Smooth muscle cell (in vitro differentiated cells): ENCODE results near the gene EWSR1. TPM values are rescaled to one million over a fixed set of nuclear protein-coding genes. Genes with fewer than 3 reads are reported as not detected.

Source experiments
- DNase-seq: peaks from one replicate; lab custom pipeline; 2025; ENCODE audit not compliant: unreplicated experiment; lab: John Stamatoyannopoulos, UW
- H2AFZ ChIP-seq: fragments of 200-600 bp; sonication (generic); 2 replicates; pipeline ENCODE4 v1.6.0; 2016; ENCODE audit warnings: antibody characterized with exemption, low read depth, mild to moderate bottlenecking
- H3F3A ChIP-seq: fragments of 200-600 bp; sonication (generic); 2 replicates; pipeline ENCODE4 v1.6.0; 2017; ENCODE audit warnings: antibody characterized with exemption, low read depth
- H3K27ac ChIP-seq: fragments of 200-600 bp; sonication (generic); 2 replicates; pipeline ENCODE4 v1.5.1; 2016; ENCODE audit warnings: low read depth, mild to moderate bottlenecking
- H3K27me3 ChIP-seq: fragments of 200-600 bp; sonication (generic); 2 replicates; pipeline ENCODE4 v1.6.1; 2016; ENCODE audit warnings: low read depth, mild to moderate bottlenecking
- H3K36me3 ChIP-seq: fragments of 200-600 bp; sonication (generic); 2 replicates; pipeline ENCODE4 v1.5.1; 2016; ENCODE audit warnings: low read depth
- H3K4me1 ChIP-seq: fragments of 200-600 bp; sonication (generic); 2 replicates; pipeline ENCODE4 v1.5.1; 2016; ENCODE audit warnings: low read depth
- H3K4me2 ChIP-seq: fragments of 200-600 bp; sonication (generic); 2 replicates; pipeline ENCODE4 v1.6.0; 2016; ENCODE audit warnings: mild to moderate bottlenecking
- H3K4me3 ChIP-seq: fragments of 200-600 bp; sonication (generic); 2 replicates; pipeline ENCODE4 v1.5.1; 2016; ENCODE audit warnings: mild to moderate bottlenecking
- H3K79me2 ChIP-seq: fragments of 200-600 bp; sonication (generic); 2 replicates; pipeline ENCODE4 v1.6.0; 2016; ENCODE audit warnings: low read depth, mild to moderate bottlenecking
- H3K9ac ChIP-seq: fragments of 200-600 bp; sonication (generic); 2 replicates; pipeline ENCODE4 v1.6.0; 2016; ENCODE audit warnings: low read depth
- H3K9me3 ChIP-seq: fragments of 200-600 bp; sonication (generic); replicated peaks from 2 replicates; pipeline ENCODE4 v1.5.1; 2016; ENCODE audit warnings: low read depth
- H4K20me1 ChIP-seq: fragments of 200-600 bp; sonication (generic); 2 replicates; pipeline ENCODE4 v1.6.0; 2016; ENCODE audit warnings: low read depth
- WGBS: methylation state at CpG from one replicate; pipeline ENCODE4 v1.1.7; 2016; ENCODE audit warnings: low lambda C conversion rate; 5-methylcytosine and 5-hydroxymethylcytosine counted together
- polyA plus RNA-seq: library from polyadenylated mRNA; unstranded; fragments of >200 nt; fragmentation: Nextera tagmentation; extraction: Ambion mirVana; gene quantifications from 2 replicates; pipeline ENCODE4 v1.2.1, GENCODE V29; 2016
- total RNA-seq: library from RNA; depleted of rRNA; stranded (reverse); fragments of >200 nt; gene quantifications from 2 replicates; pipeline ENCODE4 v1.2.3, GENCODE V29; 2014
- TF ChIP-seq, protein P1 (sequence below): fragments of 200-600 bp; sonication (generic); IDR thresholded peaks from 2 replicates; pipeline ENCODE4 v1.5.1; 2017; ENCODE audit warnings: borderline replicate concordance, mild to moderate bottlenecking, antibody characterized with exemption; ENCODE audit not compliant: insufficient read depth, poor library complexity, severe bottlenecking

Gene EWSR1
- total and polyA plus RNA-seq, 2 experiments from 2014 or later, result 164 to 197 TPM

DNA sequence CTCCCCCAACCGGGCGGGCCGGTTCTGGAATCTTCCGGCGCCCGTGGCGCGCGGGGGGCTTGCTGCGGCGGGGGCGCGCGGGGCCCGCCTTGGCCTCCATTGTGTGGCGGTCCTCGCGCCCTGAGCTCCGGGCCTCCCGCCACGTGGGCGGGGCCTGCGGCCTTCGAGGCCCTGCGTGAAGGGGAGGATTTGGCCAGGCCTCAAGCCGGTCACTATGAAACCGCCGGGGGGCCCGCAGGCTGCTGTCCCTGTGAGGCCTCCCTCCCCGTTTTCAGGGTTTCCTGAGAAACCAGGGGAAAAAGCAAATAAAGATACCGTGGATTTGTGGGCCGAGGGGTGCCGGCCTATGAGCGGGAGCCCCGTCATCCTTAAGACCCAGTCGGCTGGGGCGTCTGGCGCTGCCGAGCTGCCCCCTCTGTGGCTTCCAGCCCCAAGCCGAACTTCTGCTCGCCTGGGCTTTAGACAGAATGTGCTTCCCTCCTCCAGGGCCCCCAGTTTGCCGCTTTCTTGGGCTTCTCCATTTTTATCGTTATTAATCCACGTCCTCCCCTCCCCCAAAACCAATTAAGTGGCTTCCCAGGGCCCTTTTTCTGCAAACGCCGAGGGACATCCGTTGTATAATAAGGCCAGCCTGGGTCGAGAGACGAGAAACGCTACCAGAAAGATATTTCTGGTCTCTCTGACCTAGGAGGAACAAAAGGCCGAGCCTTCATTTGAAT lies 602 bp downstream of the EWSR1 start:
- H4K20me1 ChIP-seq, result peaks cover 51% of the 10 kb centered on the region
- H2AFZ ChIP-seq, result no peak overlapping the region
- H3K4me3 ChIP-seq, result peak overlapping the region; percentile 83
- H3K4me1 ChIP-seq, result peaks cover 43% of the 10 kb centered on the region
- H3K4me2 ChIP-seq, result peak overlapping the region; percentile 99
- peaks cover 11% of the 10 kb centered on the region for H3F3A ChIP-seq
- peak; percentile 79 for DNase-seq
- peaks cover 69% of the 10 kb centered on the region for H3K79me2 ChIP-seq
- WGBS, result under 1% methylated on average over 49 of the region's 51 CpGs
- H3K27me3 ChIP-seq, result no peaks in the 10 kb centered on the region
- no peaks in the 10 kb centered on the region for H3K9me3 ChIP-seq
- TF ChIP-seq, protein P1, sequence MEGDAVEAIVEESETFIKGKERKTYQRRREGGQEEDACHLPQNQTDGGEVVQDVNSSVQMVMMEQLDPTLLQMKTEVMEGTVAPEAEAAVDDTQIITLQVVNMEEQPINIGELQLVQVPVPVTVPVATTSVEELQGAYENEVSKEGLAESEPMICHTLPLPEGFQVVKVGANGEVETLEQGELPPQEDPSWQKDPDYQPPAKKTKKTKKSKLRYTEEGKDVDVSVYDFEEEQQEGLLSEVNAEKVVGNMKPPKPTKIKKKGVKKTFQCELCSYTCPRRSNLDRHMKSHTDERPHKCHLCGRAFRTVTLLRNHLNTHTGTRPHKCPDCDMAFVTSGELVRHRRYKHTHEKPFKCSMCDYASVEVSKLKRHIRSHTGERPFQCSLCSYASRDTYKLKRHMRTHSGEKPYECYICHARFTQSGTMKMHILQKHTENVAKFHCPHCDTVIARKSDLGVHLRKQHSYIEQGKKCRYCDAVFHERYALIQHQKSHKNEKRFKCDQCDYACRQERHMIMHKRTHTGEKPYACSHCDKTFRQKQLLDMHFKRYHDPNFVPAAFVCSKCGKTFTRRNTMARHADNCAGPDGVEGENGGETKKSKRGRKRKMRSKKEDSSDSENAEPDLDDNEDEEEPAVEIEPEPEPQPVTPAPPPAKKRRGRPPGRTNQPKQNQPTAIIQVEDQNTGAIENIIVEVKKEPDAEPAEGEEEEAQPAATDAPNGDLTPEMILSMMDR, result no peak
- peak overlapping the region; percentile 100 for H3K9ac ChIP-seq
- H3K27ac ChIP-seq, result peak overlapping the region; percentile 99
- peaks cover under 1% of the 10 kb centered on the region for H3K36me3 ChIP-seq

DNA sequence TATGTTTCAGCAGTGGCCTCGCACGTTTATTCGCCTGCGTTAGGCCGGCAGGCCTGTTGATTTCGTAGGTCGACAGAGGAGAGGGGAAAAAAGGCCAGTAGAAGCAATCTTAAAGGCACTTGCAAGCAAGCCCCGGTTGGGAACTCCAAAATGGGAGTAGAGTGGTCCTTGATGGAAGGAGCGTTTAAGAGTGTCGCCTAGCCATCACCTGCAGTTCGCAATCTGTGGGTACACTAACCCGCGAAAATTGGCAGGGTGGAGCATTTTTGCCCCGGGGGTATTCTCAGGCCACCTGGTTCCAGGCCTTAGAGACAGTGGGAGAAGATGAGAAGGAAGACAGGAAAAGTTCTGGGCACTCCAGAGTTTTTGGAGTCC lies 1.1 kb downstream of the EWSR1 start:
- peaks cover 75% of the 10 kb centered on the region for H3K79me2 ChIP-seq
- H3K27ac ChIP-seq, result peak overlapping the region; percentile 99
- H3F3A ChIP-seq, result peaks cover 11% of the 10 kb centered on the region
- no peaks in the 10 kb centered on the region for H3K9me3 ChIP-seq
- DNase-seq, result no peak
- H3K36me3 ChIP-seq, result peaks cover 6% of the 10 kb centered on the region
- peaks cover 43% of the 10 kb centered on the region for H3K4me1 ChIP-seq
- peaks cover 57% of the 10 kb centered on the region for H4K20me1 ChIP-seq
- H2AFZ ChIP-seq, result no peak overlapping the region
- H3K4me2 ChIP-seq, result peak overlapping the region; percentile 99
- no peaks in the 10 kb centered on the region for H3K27me3 ChIP-seq
- TF ChIP-seq, protein P1, result no peak
- under 1% methylated on average over 14 of the region's 14 CpGs for WGBS
- H3K9ac ChIP-seq, result peak overlapping the region; percentile 100
- peak overlapping the region; percentile 83 for H3K4me3 ChIP-seq

DNA sequence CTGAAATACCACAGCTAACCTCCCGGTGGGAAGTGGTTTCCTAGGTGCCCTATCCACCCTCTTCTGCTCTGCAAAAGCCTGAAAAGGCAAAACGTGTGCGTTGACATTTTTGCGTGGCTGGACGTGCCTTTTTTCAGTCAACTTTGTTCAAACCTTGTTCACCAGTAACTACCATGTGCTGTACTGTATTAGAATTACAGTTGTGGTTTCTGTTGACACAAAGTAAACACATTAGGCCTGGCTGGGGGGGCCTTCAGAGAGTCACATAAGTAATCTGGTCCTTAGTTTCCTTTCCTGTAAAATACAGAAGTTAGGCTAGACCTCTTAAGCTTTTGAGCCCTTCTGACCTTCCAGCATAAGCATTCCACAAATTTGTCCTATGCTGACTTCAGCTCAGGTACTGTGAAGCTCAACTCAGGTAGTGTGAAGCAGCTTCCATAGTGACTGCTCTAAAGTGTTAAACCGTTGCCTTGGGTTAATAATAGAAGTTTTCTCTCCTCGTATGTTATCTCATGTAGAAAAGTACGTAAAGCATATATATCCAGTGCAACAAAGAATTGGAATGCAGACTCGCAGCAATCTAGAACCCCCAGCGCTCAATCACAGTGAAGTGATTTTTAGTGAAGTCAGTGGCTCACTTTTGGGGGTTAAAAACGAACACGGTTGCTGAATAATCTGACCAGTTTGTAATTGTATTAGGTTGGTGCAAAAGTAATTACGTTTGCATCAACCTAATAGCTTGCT lies 1.8 kb downstream of the EWSR1 start:
- peaks cover 13% of the 10 kb centered on the region for H3K36me3 ChIP-seq
- DNase-seq, result no peak

More for the DNA sequence above, 1.8 kb downstream of the EWSR1 start:
- Histone ChIP-seq H3F3A (peaks cover 11% of the 10 kb centered on the region), H3K9me3 (no peaks in the 10 kb centered on the region), H3K27ac (peak overlapping the region; percentile 99), H3K79me2 (peaks cover 81% of the 10 kb centered on the region), H3K9ac (peak overlapping the region; percentile 100), H4K20me1 (peaks cover 64% of the 10 kb centered on the region), H3K4me3 (peak overlapping the region; percentile 83), H3K4me2 (peak overlapping the region; percentile 99), H3K4me1 (peaks cover 43% of the 10 kb centered on the region), H3K27me3 (no peaks in the 10 kb centered on the region), H2AFZ (no peak overlapping the region)
- TF ChIP-seq, protein P1, result no peak
- WGBS, result 23% methylated on average over 13 of the region's 13 CpGs
